Activated CD4-positive, alpha-beta T cell treated with anti-CD3 and anti-CD28 coated beads for 36 hours (primary cell): ENCODE measurements around the gene WDR43. TPM values are rescaled to one million over a fixed set of nuclear protein-coding genes. Genes with fewer than 3 reads are reported as not detected.
A peak's percentile ranks its signal among the peaks of the same experiment; 100 is the strongest.

Experiments
- ATAC-seq: fragments of 200-7000 bp; cut with Tn5 transposase; one replicate; pipeline ENCODE4 v1.10.0; 2021; ENCODE audit warnings: mild to moderate bottlenecking, moderate library complexity
- CTCF ChIA-PET: fragments of 350-600 bp; sonication (Branson Sonifier 250); formaldehyde crosslinking; loops from one replicate; lab custom pipeline; 2021; ENCODE audit warnings: antibody characterized with exemption; lab: Charles Lee
- POLR2A ChIA-PET: fragments of 350-600 bp; sonication (Branson Sonifier 250); formaldehyde crosslinking; loops from one replicate; lab custom pipeline; 2021; ENCODE audit warnings: antibody characterized with exemption, inconsistent platforms; lab: Charles Lee
- DNase-seq: peaks from one replicate; pipeline ENCODE4 v3.0.0-alpha.2; 2020
- H3K27ac Mint-ChIP-seq: one replicate; pipeline ENCODE4 v1.8.0; 2021; ENCODE audit warnings: mixed read lengths
- H3K27me3 Mint-ChIP-seq: one replicate; pipeline ENCODE4 v1.8.0; 2021; ENCODE audit warnings: mixed read lengths
- H3K36me3 Mint-ChIP-seq: one replicate; pipeline ENCODE4 v1.8.0; 2021; ENCODE audit warnings: low read depth, mixed read lengths
- H3K4me1 Mint-ChIP-seq: one replicate; pipeline ENCODE4 v1.8.0; 2021; ENCODE audit warnings: mixed read lengths
- H3K4me3 Mint-ChIP-seq: one replicate; pipeline ENCODE4 v1.8.0; 2021; ENCODE audit warnings: mild to moderate bottlenecking, moderate library complexity, mixed read lengths
- H3K9me3 Mint-ChIP-seq: one replicate; pipeline ENCODE4 v1.8.0; 2021; ENCODE audit warnings: low read depth, mixed read lengths
- intact Hi-C, 2 experiments: fragments of 100-400 bp; cut with DNase I in 1 of 2; cut with micrococcal nuclease in 1 of 2; formaldehyde crosslinking; loops; one replicate each; pipeline versions ENCODE4 v1.14.2 to v1.15.1; 2022 to 2024; cut with DNase I, micrococcal nuclease
- total RNA-seq, 2 experiments: library from RNA; stranded (reverse); gene quantifications; one replicate each; pipeline ENCODE4 v1.2.3, GENCODE V29; 2021

Gene WDR43
- 100 to 1,000 TPM; 109 to 170 TPM for total RNA-seq

- peak; percentile 99 for DNase-seq
- H3K9me3 Mint-ChIP-seq: no peaks in the 10 kb centered on the region
- ChIA-PET POLR2A (interaction anchor here (0.6 to 1.2 kb wide), 7 partner anchors 11 to 861 kb away, joined by 3 to 12 read pairs (median 4); partner anchors contain the start of gene TRMT61B), CTCF (interaction anchor here (0.8 to 1.2 kb wide), 3 partner anchors 8 to 35 kb away, joined by 3 to 4 read pairs (median 3); partner anchors contain the start of gene TRMT61B)
- H3K36me3 Mint-ChIP-seq: peaks cover 35% of the 10 kb centered on the region
- no peaks in the 10 kb centered on the region for H3K27me3 Mint-ChIP-seq
- peak within 1 kb of the TSS; percentile 97 for H3K4me3 Mint-ChIP-seq
- intact Hi-C loops: loop anchor here (1.0 to 10.0 kb wide), 15 partner anchors 24 to 1840 kb away; partner anchors contain the start of genes TRMT61B (in 2 of the 2), AGBL5 (in 1 of the 2), ATRAID (in 1 of the 2) and BABAM2 (in 1 of the 2)
- peak within 1 kb of the TSS; percentile 95 for H3K27ac Mint-ChIP-seq
- ATAC-seq: peak; percentile 94
- H3K4me1 Mint-ChIP-seq: peaks cover 32% of the 10 kb centered on the region
Observed at GRCh38 chr2:28894470-28895188, at the start of gene WDR43. Gene WDR43, plus strand, starts transcription at chr2:28894667. Its CDS starts 32 bp downstream, at chr2:28894699.

GRCh38 chr2:28855193-28855592 lies 39.3 kb upstream of the WDR43 start:
- intact Hi-C loops: no loop called here
- DNase-seq: no peak
- ATAC-seq: no peak
- Mint-ChIP-seq H3K4me3 (no peak overlapping the region), H3K9me3 (no peaks in the 10 kb centered on the region), H3K36me3 (peaks cover 18% of the 10 kb centered on the region), H3K4me1 (no peaks in the 10 kb centered on the region), H3K27me3 (no peaks in the 10 kb centered on the region), H3K27ac (no peak overlapping the region)
- POLR2A ChIA-PET: no interaction called here
- CTCF ChIA-PET: interaction anchor here (0.6 kb wide), 1 partner anchor 258 kb away, joined by 4 read pairs; no protein-coding TSS in a partner anchor

- no peak for DNase-seq
- Mint-ChIP-seq H3K27ac (peak overlapping the region; percentile 1), H3K4me3 (no peak overlapping the region), H3K27me3 (no peaks in the 10 kb centered on the region), H3K9me3 (no peaks in the 10 kb centered on the region), H3K36me3 (peaks cover 26% of the 10 kb centered on the region), H3K4me1 (no peaks in the 10 kb centered on the region)
- POLR2A ChIA-PET: interaction anchor here (0.7 kb wide), 1 partner anchor 14 kb away, joined by 5 read pairs; the partner anchor contains the start of gene TRMT61B
- CTCF ChIA-PET: no interaction called here
- intact Hi-C loops: no loop called here
- ATAC-seq: no peak
Observed at GRCh38 chr2:28855977-28856376, 38.5 kb upstream of the WDR43 start.

GRCh38 chr2:28868611-28869010 lies 25.9 kb upstream of the WDR43 start:
- ChIA-PET CTCF (interaction anchor here (0.5 to 1.1 kb wide), 4 partner anchors 9 to 48 kb away, joined by 3 to 7 read pairs (median 3); no protein-coding TSS in a partner anchor), POLR2A (interaction anchor here (0.7 kb wide), 1 partner anchor 18 kb away, joined by 3 read pairs; no protein-coding TSS in a partner anchor)
- no peak for DNase-seq
- intact Hi-C loops: no loop called here
- Mint-ChIP-seq H3K4me3 (peak overlapping the region; percentile 94), H3K27me3 (no peaks in the 10 kb centered on the region), H3K36me3 (peaks cover 20% of the 10 kb centered on the region), H3K4me1 (peaks cover 37% of the 10 kb centered on the region), H3K9me3 (no peaks in the 10 kb centered on the region), H3K27ac (peak overlapping the region; percentile 71)
- ATAC-seq: no peak

- ChIA-PET CTCF (interaction anchor here (0.7 to 2.0 kb wide), 7 partner anchors 9 to 302 kb away, joined by 3 to 8 read pairs (median 3); partner anchors contain the start of gene WDR43), POLR2A (interaction anchor here (0.5 to 1.3 kb wide), 6 partner anchors 13 to 118 kb away, joined by 3 to 12 read pairs (median 4); partner anchors contain the start of genes PPP1CB and WDR43)
- peaks cover 17% of the 10 kb centered on the region for H3K36me3 Mint-ChIP-seq
- H3K9me3 Mint-ChIP-seq: no peaks in the 10 kb centered on the region
- peak; percentile 39 for DNase-seq
- ATAC-seq: peak; percentile 10
- H3K4me3 Mint-ChIP-seq: peak overlapping the region; percentile 94
- intact Hi-C loops: loop anchor here (1.0 to 5.0 kb wide), 8 partner anchors 25 to 1277 kb away; partner anchors contain the start of genes SPDYA (in 2 of the 2), WDR43 (in 2 of the 2), FOSL2 (in 1 of the 2) and PPP1CB (in 1 of the 2)
- peak overlapping the region; percentile 97 for H3K27ac Mint-ChIP-seq
- H3K27me3 Mint-ChIP-seq: no peaks in the 10 kb centered on the region
- H3K4me1 Mint-ChIP-seq: peaks cover 31% of the 10 kb centered on the region
Observed at GRCh38 chr2:28869494-28870145, 24.8 kb upstream of the WDR43 start.

- Mint-ChIP-seq H3K36me3 (peaks cover 12% of the 10 kb centered on the region), H3K4me1 (peaks cover 25% of the 10 kb centered on the region), H3K27ac (peak within 1 kb of the TSS; percentile 97), H3K9me3 (no peaks in the 10 kb centered on the region), H3K4me3 (peak within 1 kb of the TSS; percentile 94), H3K27me3 (no peaks in the 10 kb centered on the region)
- ChIA-PET POLR2A (interaction anchor here (0.5 to 1.3 kb wide), 6 partner anchors 14 to 118 kb away, joined by 3 to 12 read pairs (median 4); partner anchors contain the start of genes PPP1CB and WDR43), CTCF (interaction anchor here (0.7 to 2.0 kb wide), 9 partner anchors 9 to 303 kb away, joined by 3 to 8 read pairs (median 3); partner anchors contain the start of gene WDR43)
- peak; percentile 99 for ATAC-seq
- intact Hi-C loops: loop anchor here (1.0 to 5.0 kb wide), 8 partner anchors 24 to 1276 kb away; partner anchors contain the start of genes SPDYA (in 2 of the 2), WDR43 (in 2 of the 2), FOSL2 (in 1 of the 2) and PPP1CB (in 1 of the 2)
- DNase-seq: peak; percentile 98
Observed at GRCh38 chr2:28870146-28870891, 24.1 kb upstream of the WDR43 start, which contains the start of gene TRMT61B. Gene TRMT61B, minus strand, starts transcription at chr2:28870309. Its CDS starts 32 bp downstream, at chr2:28870277.

- peaks cover 11% of the 10 kb centered on the region for H3K36me3 Mint-ChIP-seq
- H3K4me3 Mint-ChIP-seq: no peak overlapping the region
- CTCF ChIA-PET: interaction anchor here (1.0 to 1.1 kb wide), 2 partner anchors 20 to 33 kb away, joined by 3 read pairs; no protein-coding TSS in a partner anchor
- H3K27ac Mint-ChIP-seq: no peak overlapping the region
- H3K27me3 Mint-ChIP-seq: peaks cover 5% of the 10 kb centered on the region
- POLR2A ChIA-PET: interaction anchor here (1.0 kb wide), 1 partner anchor 24 kb away, joined by 3 read pairs; no protein-coding TSS in a partner anchor
- ATAC-seq: no peak
- intact Hi-C loops: loop anchor here in 1 of 2 experiments (5.0 kb wide), 1 partner anchor 479 kb away; the partner anchor contains the start of gene FOSL2
- no peak for DNase-seq
- peaks cover 22% of the 10 kb centered on the region for H3K4me1 Mint-ChIP-seq
- no peaks in the 10 kb centered on the region for H3K9me3 Mint-ChIP-seq
Observed at GRCh38 chr2:28871620-28872019, 22.8 kb upstream of the WDR43 start.

- no peak overlapping the region for H3K27ac Mint-ChIP-seq
- CTCF ChIA-PET: no interaction called here
- no peaks in the 10 kb centered on the region for H3K36me3 Mint-ChIP-seq
- no peak overlapping the region for H3K4me3 Mint-ChIP-seq
- no peaks in the 10 kb centered on the region for H3K9me3 Mint-ChIP-seq
- POLR2A ChIA-PET: no interaction called here
- ATAC-seq (no peak), DNase-seq (no peak)
- H3K27me3 Mint-ChIP-seq: peaks cover 23% of the 10 kb centered on the region
- intact Hi-C loops: no loop called here
- H3K4me1 Mint-ChIP-seq: no peaks in the 10 kb centered on the region
Observed at GRCh38 chr2:28880193-28880592, 14.3 kb upstream of the WDR43 start.

- Mint-ChIP-seq H3K4me3 (no peak overlapping the region), H3K27ac (no peak overlapping the region), H3K36me3 (peaks cover 28% of the 10 kb centered on the region), H3K9me3 (no peaks in the 10 kb centered on the region), H3K27me3 (no peaks in the 10 kb centered on the region), H3K4me1 (peaks cover 22% of the 10 kb centered on the region)
- ChIA-PET POLR2A (interaction anchor here (0.7 kb wide), 1 partner anchor 54 kb away, joined by 5 read pairs; no protein-coding TSS in a partner anchor), CTCF (interaction anchor here (0.6 kb wide), 1 partner anchor 47 kb away, joined by 3 read pairs; no protein-coding TSS in a partner anchor)
- ATAC-seq (no peak), DNase-seq (no peak)
- intact Hi-C loops: loop anchor here in 1 of 2 experiments (5.0 to 10.0 kb wide), 5 partner anchors 119 to 1839 kb away; partner anchors contain the start of genes AGBL5, ATRAID, CAD and SLC4A1AP
Observed at GRCh38 chr2:28893488-28893887, 979 bp upstream of the WDR43 start.
